ENCODE results near the gene ACAT1. TPM values are rescaled to one million over a fixed set of nuclear protein-coding genes. Genes with fewer than 3 reads are reported as not detected.

Gene ACAT1
- total RNA-seq, 1 experiment from 2014 or later: 31.4 TPM

DNA sequence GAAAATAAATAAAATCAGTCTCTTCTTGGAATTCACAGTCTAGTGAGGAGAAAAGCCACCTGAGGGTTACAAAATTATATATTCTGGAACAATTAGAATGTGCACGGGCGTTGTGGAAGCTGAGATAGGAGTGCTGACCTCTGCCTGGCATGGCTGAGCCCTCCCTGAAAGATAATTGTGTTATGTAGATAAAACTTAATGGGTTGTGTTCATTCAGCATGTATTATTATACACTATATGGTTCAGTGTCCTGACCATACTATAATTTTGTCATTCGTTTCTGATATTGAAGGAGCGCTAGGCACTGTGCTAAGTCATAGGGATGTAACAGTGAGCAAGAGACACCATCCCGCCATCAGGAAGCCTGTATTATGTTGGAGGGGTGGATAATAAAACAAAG, 3.7 kb downstream of the ACAT1 start (continued):
- TF ChIP-seq, protein P1, sequence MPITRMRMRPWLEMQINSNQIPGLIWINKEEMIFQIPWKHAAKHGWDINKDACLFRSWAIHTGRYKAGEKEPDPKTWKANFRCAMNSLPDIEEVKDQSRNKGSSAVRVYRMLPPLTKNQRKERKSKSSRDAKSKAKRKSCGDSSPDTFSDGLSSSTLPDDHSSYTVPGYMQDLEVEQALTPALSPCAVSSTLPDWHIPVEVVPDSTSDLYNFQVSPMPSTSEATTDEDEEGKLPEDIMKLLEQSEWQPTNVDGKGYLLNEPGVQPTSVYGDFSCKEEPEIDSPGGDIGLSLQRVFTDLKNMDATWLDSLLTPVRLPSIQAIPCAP (CRISPR knock-in tag; IDR thresholded peaks at IDR 0.05): no peak
- TF ChIP-seq, protein P2, sequence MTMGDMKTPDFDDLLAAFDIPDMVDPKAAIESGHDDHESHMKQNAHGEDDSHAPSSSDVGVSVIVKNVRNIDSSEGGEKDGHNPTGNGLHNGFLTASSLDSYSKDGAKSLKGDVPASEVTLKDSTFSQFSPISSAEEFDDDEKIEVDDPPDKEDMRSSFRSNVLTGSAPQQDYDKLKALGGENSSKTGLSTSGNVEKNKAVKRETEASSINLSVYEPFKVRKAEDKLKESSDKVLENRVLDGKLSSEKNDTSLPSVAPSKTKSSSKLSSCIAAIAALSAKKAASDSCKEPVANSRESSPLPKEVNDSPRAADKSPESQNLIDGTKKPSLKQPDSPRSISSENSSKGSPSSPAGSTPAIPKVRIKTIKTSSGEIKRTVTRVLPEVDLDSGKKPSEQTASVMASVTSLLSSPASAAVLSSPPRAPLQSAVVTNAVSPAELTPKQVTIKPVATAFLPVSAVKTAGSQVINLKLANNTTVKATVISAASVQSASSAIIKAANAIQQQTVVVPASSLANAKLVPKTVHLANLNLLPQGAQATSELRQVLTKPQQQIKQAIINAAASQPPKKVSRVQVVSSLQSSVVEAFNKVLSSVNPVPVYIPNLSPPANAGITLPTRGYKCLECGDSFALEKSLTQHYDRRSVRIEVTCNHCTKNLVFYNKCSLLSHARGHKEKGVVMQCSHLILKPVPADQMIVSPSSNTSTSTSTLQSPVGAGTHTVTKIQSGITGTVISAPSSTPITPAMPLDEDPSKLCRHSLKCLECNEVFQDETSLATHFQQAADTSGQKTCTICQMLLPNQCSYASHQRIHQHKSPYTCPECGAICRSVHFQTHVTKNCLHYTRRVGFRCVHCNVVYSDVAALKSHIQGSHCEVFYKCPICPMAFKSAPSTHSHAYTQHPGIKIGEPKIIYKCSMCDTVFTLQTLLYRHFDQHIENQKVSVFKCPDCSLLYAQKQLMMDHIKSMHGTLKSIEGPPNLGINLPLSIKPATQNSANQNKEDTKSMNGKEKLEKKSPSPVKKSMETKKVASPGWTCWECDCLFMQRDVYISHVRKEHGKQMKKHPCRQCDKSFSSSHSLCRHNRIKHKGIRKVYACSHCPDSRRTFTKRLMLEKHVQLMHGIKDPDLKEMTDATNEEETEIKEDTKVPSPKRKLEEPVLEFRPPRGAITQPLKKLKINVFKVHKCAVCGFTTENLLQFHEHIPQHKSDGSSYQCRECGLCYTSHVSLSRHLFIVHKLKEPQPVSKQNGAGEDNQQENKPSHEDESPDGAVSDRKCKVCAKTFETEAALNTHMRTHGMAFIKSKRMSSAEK (CRISPR knock-in tag; IDR thresholded peaks at IDR 0.05; ENCODE audit: borderline replicate concordance): no peak
- TF ChIP-seq, protein P3, sequence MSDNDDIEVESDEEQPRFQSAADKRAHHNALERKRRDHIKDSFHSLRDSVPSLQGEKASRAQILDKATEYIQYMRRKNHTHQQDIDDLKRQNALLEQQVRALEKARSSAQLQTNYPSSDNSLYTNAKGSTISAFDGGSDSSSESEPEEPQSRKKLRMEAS (CRISPR knock-in tag; IDR thresholded peaks at IDR 0.05): no peak
- TF ChIP-seq, protein P4, sequence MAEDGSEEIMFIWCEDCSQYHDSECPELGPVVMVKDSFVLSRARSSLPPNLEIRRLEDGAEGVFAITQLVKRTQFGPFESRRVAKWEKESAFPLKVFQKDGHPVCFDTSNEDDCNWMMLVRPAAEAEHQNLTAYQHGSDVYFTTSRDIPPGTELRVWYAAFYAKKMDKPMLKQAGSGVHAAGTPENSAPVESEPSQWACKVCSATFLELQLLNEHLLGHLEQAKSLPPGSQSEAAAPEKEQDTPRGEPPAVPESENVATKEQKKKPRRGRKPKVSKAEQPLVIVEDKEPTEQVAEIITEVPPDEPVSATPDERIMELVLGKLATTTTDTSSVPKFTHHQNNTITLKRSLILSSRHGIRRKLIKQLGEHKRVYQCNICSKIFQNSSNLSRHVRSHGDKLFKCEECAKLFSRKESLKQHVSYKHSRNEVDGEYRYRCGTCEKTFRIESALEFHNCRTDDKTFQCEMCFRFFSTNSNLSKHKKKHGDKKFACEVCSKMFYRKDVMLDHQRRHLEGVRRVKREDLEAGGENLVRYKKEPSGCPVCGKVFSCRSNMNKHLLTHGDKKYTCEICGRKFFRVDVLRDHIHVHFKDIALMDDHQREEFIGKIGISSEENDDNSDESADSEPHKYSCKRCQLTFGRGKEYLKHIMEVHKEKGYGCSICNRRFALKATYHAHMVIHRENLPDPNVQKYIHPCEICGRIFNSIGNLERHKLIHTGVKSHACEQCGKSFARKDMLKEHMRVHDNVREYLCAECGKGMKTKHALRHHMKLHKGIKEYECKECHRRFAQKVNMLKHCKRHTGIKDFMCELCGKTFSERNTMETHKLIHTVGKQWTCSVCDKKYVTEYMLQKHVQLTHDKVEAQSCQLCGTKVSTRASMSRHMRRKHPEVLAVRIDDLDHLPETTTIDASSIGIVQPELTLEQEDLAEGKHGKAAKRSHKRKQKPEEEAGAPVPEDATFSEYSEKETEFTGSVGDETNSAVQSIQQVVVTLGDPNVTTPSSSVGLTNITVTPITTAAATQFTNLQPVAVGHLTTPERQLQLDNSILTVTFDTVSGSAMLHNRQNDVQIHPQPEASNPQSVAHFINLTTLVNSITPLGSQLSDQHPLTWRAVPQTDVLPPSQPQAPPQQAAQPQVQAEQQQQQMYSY (CRISPR knock-in tag; IDR thresholded peaks at IDR 0.05): no peak

DNA sequence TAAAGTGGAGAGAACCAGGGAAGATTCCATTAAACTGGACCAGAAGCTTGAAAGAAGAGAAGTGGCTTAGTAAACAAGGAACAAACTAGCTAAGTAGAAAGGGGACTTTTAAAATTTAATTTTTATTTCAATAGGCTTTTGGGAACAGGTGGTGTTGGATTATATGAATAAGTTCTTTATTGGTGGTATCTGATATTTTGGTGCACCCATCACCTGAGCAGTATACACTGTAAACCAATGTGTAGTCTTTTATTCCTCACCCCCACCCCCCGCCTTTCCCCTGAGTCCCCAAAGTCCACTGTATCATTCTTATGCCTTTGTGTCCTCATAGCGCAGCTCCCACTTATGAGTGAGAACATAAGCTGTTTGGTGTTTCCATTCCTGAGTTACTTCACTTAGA, 7.4 kb downstream of the ACAT1 start:
- Mint-ChIP-seq H3K4me1 (peaks cover 5% of the 10 kb centered on the region), H3K9me3 (no peaks in the 10 kb centered on the region), H3K27ac (no peak overlapping the region), H3K27me3 (ENCODE audit: low read depth) (no peaks in the 10 kb centered on the region), H3K36me3 (peaks cover 5% of the 10 kb centered on the region), H3K4me3 (no peak overlapping the region)
- DNase-seq (ENCODE audit: low spot score) (no peak), ATAC-seq (no peak)
- no peak for TF ChIP-seq PRRX2 (CRISPR knock-in tag; IDR thresholded peaks at IDR 0.05)
- TF ChIP-seq NR1H2 (CRISPR knock-in tag; IDR thresholded peaks at IDR 0.05): no peak
- TF ChIP-seq ETV6 (CRISPR knock-in tag; IDR thresholded peaks at IDR 0.05): no peak
- TF ChIP-seq, protein P5, sequence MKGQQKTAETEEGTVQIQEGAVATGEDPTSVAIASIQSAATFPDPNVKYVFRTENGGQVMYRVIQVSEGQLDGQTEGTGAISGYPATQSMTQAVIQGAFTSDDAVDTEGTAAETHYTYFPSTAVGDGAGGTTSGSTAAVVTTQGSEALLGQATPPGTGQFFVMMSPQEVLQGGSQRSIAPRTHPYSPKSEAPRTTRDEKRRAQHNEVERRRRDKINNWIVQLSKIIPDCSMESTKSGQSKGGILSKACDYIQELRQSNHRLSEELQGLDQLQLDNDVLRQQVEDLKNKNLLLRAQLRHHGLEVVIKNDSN (CRISPR knock-in tag; IDR thresholded peaks at IDR 0.05): no peak
- ChIA-PET POLR2A (no interaction called here), CTCF (interaction anchor here (1.2 kb wide), 1 partner anchor 10 kb away, joined by 3 read pairs; no protein-coding TSS in a partner anchor)

DNA sequence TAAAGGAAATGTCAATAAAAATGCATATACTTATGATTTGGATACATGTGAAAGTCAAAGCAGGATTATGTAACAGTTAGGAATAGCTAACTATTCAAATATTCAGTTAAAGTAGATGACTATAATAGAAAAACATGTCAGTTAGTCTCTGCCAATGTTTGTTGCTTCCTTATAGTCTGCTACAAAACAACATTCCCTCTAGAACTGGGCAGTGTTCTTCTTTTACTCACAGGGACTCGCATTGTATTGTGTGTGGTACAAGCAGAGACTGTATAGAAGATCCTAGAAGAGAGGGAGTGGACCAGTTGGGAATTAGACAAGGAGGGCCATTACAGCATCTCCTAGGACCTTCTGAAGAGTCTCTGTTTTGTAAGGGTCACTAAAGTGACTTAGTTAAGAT, 10.6 kb downstream of the ACAT1 start:
- H3K4me1 Mint-ChIP-seq: no peaks in the 10 kb centered on the region
- no peak overlapping the region for H3K27ac Mint-ChIP-seq
- no peak overlapping the region for H3K4me3 Mint-ChIP-seq
- POLR2A ChIA-PET: no interaction called here
- H3K27me3 Mint-ChIP-seq (ENCODE audit: low read depth): no peaks in the 10 kb centered on the region
- H3K9me3 Mint-ChIP-seq: no peaks in the 10 kb centered on the region
- ATAC-seq: no peak
- H3K36me3 Mint-ChIP-seq: peaks cover 9% of the 10 kb centered on the region
- no peak for DNase-seq (ENCODE audit: low spot score)
- CTCF ChIA-PET: no interaction called here
- TF ChIP-seq ZNF219 (CRISPR knock-in tag; IDR thresholded peaks at IDR 0.05; ENCODE audit: borderline replicate concordance) (no peak), ZBTB21 (CRISPR knock-in tag; IDR thresholded peaks at IDR 0.05; ENCODE audit: borderline replicate concordance) (no peak), ZNF232 (CRISPR knock-in tag; IDR thresholded peaks at IDR 0.05) (no peak), ZNF121 (CRISPR knock-in tag; IDR thresholded peaks at IDR 0.05) (no peak), CREM (CRISPR knock-in tag; IDR thresholded peaks at IDR 0.05) (no peak), ZNF138 (CRISPR knock-in tag; conservative IDR thresholded peaks at IDR 0.05) (no peak), SOX15 (CRISPR knock-in tag; IDR thresholded peaks at IDR 0.05) (no peak), PRRX2 (CRISPR knock-in tag; IDR thresholded peaks at IDR 0.05) (no peak), ZNF317 (CRISPR knock-in tag; IDR thresholded peaks at IDR 0.05; ENCODE audit: borderline replicate concordance, low read depth) (no peak)
- TF ChIP-seq, protein P6, sequence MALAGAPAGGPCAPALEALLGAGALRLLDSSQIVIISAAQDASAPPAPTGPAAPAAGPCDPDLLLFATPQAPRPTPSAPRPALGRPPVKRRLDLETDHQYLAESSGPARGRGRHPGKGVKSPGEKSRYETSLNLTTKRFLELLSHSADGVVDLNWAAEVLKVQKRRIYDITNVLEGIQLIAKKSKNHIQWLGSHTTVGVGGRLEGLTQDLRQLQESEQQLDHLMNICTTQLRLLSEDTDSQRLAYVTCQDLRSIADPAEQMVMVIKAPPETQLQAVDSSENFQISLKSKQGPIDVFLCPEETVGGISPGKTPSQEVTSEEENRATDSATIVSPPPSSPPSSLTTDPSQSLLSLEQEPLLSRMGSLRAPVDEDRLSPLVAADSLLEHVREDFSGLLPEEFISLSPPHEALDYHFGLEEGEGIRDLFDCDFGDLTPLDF (CRISPR knock-in tag; IDR thresholded peaks at IDR 0.05): no peak
- TF ChIP-seq, protein P4 (CRISPR knock-in tag; IDR thresholded peaks at IDR 0.05): no peak
- TF ChIP-seq, protein P7, sequence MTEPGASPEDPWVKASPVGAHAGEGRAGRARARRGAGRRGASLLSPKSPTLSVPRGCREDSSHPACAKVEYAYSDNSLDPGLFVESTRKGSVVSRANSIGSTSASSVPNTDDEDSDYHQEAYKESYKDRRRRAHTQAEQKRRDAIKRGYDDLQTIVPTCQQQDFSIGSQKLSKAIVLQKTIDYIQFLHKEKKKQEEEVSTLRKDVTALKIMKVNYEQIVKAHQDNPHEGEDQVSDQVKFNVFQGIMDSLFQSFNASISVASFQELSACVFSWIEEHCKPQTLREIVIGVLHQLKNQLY (CRISPR knock-in tag; IDR thresholded peaks at IDR 0.05): no peak
